HG02938 (cell line): Measurements from ENCODE around the gene POU2AF3.

Source experiments
- ATAC-seq: cut with Tn5 transposase; IDR thresholded peaks from one replicate; pipeline ENCODE4 v1.9.1; 2021; ENCODE audit warnings: mild to moderate bottlenecking, moderate library complexity; ENCODE audit not compliant: unreplicated experiment

Gene POU2AF3

DNA sequence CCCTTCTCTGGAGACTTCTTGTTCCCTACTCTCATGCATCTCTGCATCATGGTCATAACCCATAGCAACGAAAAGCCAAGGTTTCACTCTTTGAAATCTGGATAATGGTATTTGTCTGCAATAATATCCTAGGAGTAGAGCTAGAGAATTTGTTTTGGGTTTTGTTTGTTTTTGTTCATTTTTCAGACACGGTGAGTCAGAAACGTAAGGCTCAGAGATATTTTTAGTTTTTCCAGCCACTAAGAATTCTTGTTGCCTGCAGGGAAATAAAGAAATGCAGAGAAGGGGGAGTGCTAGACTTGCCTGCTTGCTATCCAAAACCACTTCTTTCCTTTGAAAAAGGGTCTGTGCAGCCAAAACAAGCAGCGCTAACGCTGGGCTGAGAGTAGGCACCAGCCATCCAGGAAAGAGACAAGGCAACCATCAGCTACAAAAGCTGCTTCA, 26.0 kb downstream of the POU2AF3 start:
- no peak for ATAC-seq

DNA sequence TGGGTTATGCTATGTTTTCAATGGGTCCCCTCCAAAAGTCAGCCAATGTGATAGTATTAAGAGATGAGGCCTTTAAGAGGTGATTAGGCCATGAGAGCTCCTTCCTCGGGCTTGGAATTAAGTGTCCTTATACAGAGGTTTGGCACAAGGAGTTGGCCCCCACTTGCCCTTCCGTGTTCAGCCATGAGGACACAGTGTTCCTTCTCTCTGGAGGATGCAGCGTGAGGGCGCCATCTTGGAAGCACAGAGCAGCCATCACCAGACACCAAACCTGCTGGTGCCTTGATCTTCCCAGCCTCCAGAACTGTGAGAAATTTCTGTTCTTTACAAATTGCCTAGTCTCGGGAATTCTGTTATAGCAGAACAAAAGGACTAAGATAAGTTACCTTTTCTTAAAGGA, 26.9 kb downstream of the POU2AF3 start:
- ATAC-seq: no peak

DNA sequence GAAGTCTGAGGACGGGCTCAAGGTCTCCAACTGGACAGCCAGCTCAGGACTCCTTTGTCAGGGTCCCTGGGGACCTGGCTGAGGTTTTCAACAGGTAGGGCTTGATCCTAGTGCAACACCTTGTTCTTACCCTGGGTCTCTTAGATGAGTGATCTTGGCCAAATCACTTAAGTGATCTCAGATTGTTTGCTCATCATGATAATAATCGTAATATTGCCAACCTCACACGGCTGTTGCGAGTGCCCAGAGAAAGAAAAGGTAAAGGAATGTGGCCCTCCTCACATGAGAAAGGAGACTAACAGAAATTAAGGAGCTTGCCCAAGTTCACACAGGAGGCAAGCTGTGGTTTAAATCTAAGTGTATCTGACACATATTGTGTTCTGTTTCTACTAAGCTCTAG, 28.5 kb downstream of the POU2AF3 start:
- ATAC-seq: no peak

DNA sequence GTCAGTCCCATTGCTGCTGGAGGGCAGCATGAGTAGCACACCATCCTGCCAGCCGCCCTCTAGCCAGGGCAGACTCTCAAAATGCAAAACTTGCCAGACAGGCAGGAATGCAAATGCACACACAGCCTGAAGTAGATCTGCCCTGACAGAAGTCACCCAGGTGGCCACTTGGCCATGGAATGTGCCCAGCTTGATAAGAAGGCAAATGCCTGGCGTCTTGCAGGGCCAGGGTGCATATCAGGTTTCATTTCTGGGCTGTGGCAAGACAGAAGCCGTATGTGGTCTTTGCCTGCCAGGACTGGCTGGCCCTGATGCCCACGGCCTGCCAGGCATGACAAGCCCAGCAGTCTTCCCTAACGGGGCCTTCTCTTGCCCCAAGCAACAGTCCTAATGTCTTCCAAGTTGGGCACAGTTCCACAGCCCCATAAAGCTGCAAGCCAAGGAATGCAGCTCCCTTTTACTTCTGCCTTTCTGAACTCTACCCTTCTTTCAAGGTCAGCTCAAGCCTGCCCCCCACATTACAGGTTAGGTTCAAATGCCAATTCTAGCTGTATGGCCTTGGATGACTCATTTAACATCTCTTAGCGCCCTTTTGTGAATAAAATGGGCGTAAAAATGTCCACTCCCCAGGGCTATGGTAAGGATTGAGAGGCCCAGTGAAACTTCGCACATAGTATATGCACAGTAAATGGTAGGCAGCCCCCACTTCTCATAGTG, 29.7 kb downstream of the POU2AF3 start:
- no peak for ATAC-seq

- no peak for ATAC-seq
Measured at GRCh38 chr11:111329306-111330204, 31.2 kb downstream of the POU2AF3 start.

- no peak for ATAC-seq
Measured at GRCh38 chr11:111330234-111330893, 32.0 kb downstream of the POU2AF3 start.

- no peak for ATAC-seq
Measured at GRCh38 chr11:111331711-111332479, 33.5 kb downstream of the POU2AF3 start.

DNA sequence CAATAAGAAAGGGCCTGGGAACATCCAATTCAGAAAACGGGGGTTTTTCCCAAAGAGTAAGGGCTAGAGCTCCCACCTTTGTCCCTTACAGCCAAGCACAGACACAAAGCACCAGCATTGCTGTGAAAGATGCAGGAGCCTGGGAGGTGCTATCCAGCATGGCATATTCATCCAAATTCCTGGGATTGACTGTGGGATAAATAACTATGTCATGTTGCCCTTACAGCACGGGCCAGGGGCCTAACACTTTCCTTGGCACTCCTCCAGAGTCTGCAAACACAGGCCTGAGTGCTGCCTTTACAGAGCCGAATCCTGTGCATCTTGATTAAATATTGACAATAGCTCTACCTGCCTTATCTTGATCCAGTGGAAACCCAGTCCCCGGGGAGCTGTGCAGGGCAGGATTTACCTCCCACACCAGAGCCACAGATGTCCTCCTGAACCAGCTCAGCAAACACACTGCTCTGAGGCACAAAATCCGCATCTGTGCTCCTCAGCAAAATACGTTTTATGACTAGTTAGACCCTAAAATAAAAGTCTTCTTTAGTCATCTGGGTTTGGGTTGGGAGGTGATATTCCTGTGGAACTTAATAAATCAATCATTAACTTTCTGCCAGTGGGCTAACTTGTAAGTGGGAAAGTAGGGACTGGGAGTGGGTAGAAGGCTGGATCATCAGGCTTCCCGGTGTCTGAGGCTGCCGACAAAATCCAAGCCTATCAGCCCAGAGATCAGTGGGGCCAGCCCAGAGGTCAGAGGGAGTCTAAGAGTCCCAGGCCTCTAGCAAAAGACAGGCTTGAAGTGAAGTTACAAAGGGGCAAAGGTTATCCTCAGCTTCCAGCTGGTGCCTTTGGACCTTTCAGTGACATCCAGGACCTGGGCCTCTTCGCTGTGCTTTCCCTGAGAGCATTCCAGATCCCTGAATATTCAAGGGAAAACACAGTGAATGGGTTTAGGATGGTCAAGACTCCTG, 36.5 kb downstream of the POU2AF3 start:
- ATAC-seq: no peak

DNA sequence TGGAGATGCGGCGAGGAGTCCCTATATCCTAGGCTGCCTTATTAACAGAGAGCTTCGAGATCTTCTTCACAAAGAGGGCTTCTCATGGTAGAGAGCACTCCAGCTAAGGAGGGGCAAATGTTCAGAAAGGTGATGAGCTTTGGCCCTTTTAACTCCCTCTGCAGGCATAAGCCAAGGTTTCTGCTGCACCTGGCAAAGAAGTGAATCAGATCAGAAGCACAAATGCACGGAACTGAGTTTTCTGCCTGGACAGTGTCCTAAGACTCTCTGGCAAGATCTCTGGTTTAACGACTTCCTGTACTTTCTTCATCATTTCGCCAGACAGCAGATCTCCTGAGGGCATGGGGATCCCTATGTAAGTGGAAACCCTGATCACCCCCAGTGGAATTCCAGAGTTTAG, 37.2 kb downstream of the POU2AF3 start:
- no peak for ATAC-seq

- ATAC-seq: no peak
Measured at GRCh38 chr11:111336062-111336461, 37.7 kb downstream of the POU2AF3 start.

GRCh38 chr11:111336582-111337256, 38.4 kb downstream of the POU2AF3 start:
- ATAC-seq: no peak

- ATAC-seq: no peak
Measured at GRCh38 chr11:111339758-111340388, 41.5 kb downstream of the POU2AF3 start.

DNA sequence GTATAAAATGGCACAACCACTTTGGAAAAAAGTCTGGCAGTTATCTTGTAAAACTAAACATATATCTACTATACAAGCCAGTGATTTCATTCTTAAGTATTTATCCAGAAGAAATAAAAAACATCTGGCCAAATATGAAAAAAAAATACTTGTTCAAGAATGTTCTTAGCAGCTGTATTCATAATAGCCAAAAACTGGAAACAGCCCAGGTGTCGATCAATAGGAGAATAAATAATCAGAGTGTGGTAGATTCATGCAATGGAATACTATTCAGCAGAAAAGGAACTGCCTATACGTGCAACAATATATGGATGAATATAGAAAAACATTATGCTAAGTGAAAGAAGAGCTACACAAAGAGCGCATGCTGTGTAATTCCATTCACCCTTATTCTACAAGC, 44.0 kb downstream of the POU2AF3 start:
- ATAC-seq: no peak

DNA sequence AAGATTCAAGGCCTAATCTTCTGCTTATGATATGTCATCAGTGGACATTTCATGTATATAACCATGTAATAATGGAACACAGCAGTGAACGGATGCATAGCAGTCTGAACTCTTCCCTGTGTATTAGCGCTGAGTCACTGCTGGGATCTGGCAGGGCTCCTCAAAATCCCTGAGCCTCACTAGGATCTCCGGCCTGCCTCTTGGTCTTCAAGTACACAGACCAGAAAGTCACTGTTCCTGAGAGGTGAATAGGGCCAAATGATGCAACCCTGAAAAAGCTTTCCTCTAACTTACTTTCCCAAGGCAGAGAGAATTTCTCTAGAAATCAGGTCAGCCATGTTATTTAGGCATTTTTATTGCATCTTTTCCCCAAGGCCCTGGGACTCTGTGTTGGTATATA, 45.7 kb downstream of the POU2AF3 start:
- no peak for ATAC-seq

GRCh38 chr11:111347002-111347722, 48.8 kb downstream of the POU2AF3 start:
- ATAC-seq: no peak

GRCh38 chr11:111347723-111348115, 49.4 kb downstream of the POU2AF3 start:
- no peak for ATAC-seq

DNA sequence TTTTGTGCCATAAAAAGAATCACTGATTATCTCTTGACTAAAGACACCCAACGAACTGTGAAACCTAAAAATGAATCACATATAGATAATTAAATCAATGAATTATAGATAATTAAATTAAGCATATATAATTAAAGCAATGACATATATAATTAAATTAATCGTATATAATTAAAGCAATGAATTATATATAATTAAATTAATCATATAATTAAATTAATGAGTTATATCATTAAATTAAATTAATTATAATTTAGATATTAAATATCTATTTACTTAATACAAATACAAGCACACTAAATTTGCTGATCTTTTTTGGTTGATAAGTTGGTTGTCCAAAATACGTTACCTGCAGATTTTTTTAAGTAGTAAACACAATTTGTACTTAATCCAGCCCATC, 49.8 kb downstream of the POU2AF3 start:
- ATAC-seq: no peak

DNA sequence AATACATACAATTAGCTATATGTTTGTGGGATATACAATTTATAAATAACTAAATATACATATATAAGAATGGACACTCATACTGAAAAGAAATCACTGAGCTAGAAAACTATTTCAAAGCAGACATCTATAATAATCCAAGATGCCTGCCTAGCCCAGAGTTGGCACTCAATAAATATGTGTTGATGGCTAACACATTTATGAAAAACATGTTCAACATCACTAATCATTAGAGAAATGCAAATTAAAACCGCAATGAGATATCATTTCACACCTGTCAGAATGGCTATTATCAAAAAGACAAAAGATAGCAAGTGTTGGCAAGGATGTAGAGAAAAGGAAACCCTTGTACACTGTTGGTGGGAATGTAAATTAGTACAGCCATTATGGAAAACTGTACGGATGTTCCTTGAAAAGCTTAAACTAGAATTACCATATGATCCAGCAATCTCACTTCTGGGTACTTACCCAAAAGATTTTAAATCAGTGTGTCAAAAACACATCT, 50.9 kb downstream of the POU2AF3 start:
- no peak for ATAC-seq
